ENCODE measurements around the gene KCNIP4. TPM values are rescaled to one million over a fixed set of nuclear protein-coding genes. Genes with fewer than 3 reads are reported as not detected.

The KCNIP4 gene
- total and polyA plus RNA-seq, 2 of the 8 experiments (the other 6 are each of a cell fraction or from before 2014, with no cell fraction given) = 0.06 TPM; not detected in 1

GRCh38 chr4:21535898-21536297, 412.7 kb downstream of the KCNIP4 start:
- TF ChIP-seq MAX (IDR thresholded peaks at IDR 0.05) (no peak), SP4 (IDR thresholded peaks at IDR 0.05; ENCODE audit: low read length) (no peak), CHD2 (IDR thresholded peaks at IDR 0.05; ENCODE audit: low read length) (no peak), ATF2 (IDR thresholded peaks at IDR 0.05; ENCODE audit: low read length) (no peak), RFX5 (IDR thresholded peaks at IDR 0.05; ENCODE audit: borderline replicate concordance, low read depth, low read length) (no peak), KDM5A (IDR thresholded peaks at IDR 0.05; ENCODE audit: low read length) (no peak)

More at GRCh38 chr4:21535898-21536297, 412.7 kb downstream of the KCNIP4 start:
- ChIA-PET POLR2A (ENCODE audit: partially characterized antibody) (no interaction called here), CTCF (ENCODE audit: partially characterized antibody) (interaction anchor here (1.2 to 4.2 kb wide), 2 partner anchors 232 to 253 kb away, joined by 3 to 16 read pairs; no protein-coding TSS in a partner anchor)
- H3K56ac ChIP-seq (replicated peaks; ENCODE audit: insufficient read length, low read depth, low read length) = no peak overlapping the region
- no peak overlapping the region for H3K4me3 ChIP-seq (ENCODE audit: extremely low read depth in 1 of 4, insufficient read depth in 2 of 4, low read depth in 3 of 4, low read length in 4 of 4)
- H2BK120ac ChIP-seq (replicated peaks; ENCODE audit: low read depth, low read length) = no peak overlapping the region
- FAIRE-seq (no peak), DNase-seq (ENCODE audit: low read depth in 1 of 2, low spot score in 2 of 2) (no peak)
- H3K9me3 ChIP-seq (ENCODE audit: insufficient read depth in 2 of 2, low read depth in 1 of 2, low read length in 1 of 2) = no peaks in the 10 kb centered on the region
- no peak overlapping the region for H2BK15ac ChIP-seq (ENCODE audit: low read length)
- no peak overlapping the region for H2BK12ac ChIP-seq (ENCODE audit: low read depth, low read length)
- no peak overlapping the region for H3K14ac ChIP-seq (ENCODE audit: insufficient read length)
- no peak overlapping the region for H4K91ac ChIP-seq (replicated peaks; ENCODE audit: insufficient read length, low read length)
- H3K4ac ChIP-seq (replicated peaks; ENCODE audit: insufficient read length, low read depth, low read length) = no peak overlapping the region
- H3K36me3 ChIP-seq (ENCODE audit: control insufficient read depth in 2 of 4, insufficient read depth in 4 of 4, low read length in 3 of 4) = no peaks in the 10 kb centered on the region
- no peak overlapping the region for H2BK20ac ChIP-seq (ENCODE audit: low read length)
- no peak overlapping the region for H3K23ac ChIP-seq (ENCODE audit: insufficient read length)
- H3K18ac ChIP-seq (ENCODE audit: extremely low read depth, low read length) = no peak overlapping the region
- H2AFZ ChIP-seq (ENCODE audit: low read length) = no peak overlapping the region
- H3K9ac ChIP-seq (replicated peaks in 1 of 4; ENCODE audit: extremely low read depth in 1 of 4, low read depth in 3 of 4, low read length in 3 of 4) = no peak overlapping the region
- no peak overlapping the region for H3K27ac ChIP-seq (ENCODE audit: low read depth, low read length)
- no peaks in the 10 kb centered on the region for H3K79me2 ChIP-seq (ENCODE audit: control insufficient read depth in 1 of 2, insufficient read depth in 2 of 2, low read length in 2 of 2)
- H4K20me1 ChIP-seq (replicated peaks in 1 of 2; ENCODE audit: control insufficient read depth in 1 of 2, insufficient read depth in 2 of 2, low read length in 2 of 2) = no peaks in the 10 kb centered on the region
- WGBS, 2 experiments (ENCODE audit: extremely low coverage in 1 of 2, insufficient coverage in 1 of 2, insufficient read length in 1 of 2, insufficient replicate concordance in 2 of 2, low coverage in 1 of 2, low lambda C conversion rate in 2 of 2, missing lambda C conversion rate in 1 of 2) = 97% methylated on average over 3 of the region's 3 CpGs; no CpG with 5 or more reads in 1 of the 2 experiments
- no peaks in the 10 kb centered on the region for H3K27me3 ChIP-seq (replicated peaks in 1 of 4; ENCODE audit: control insufficient read depth in 3 of 4, extremely low read depth in 1 of 4, insufficient read depth in 3 of 4, low read length in 3 of 4)
- H3K79me1 ChIP-seq (ENCODE audit: low read depth, low read length) = no peaks in the 10 kb centered on the region
- no peak overlapping the region for H4K5ac ChIP-seq (ENCODE audit: insufficient read length, low read depth, low read length)
- H3K4me1 ChIP-seq (replicated peaks in 1 of 4; ENCODE audit: control insufficient read depth in 3 of 4, insufficient read depth in 4 of 4, low read length in 3 of 4) = no peaks in the 10 kb centered on the region
- no peak overlapping the region for H4K8ac ChIP-seq (ENCODE audit: extremely low read depth, insufficient read depth, low read length)
- H3K23me2 ChIP-seq (ENCODE audit: low read depth, low read length) = no peaks in the 10 kb centered on the region
- H2AK5ac ChIP-seq (ENCODE audit: low read depth, low read length) = no peak overlapping the region
- no peak overlapping the region for H3K4me2 ChIP-seq (ENCODE audit: insufficient read depth in 1 of 2, low read depth in 2 of 2, low read length in 2 of 2)
- no peak overlapping the region for H2BK5ac ChIP-seq (ENCODE audit: low read depth, low read length)

Data from H1 (cell line).